Myocyte (in vitro differentiated cells): ENCODE data around the gene CITED4. TPM values are rescaled to one million over a fixed set of nuclear protein-coding genes. Genes with fewer than 3 reads are reported as not detected.
A peak's percentile ranks its signal among the peaks of the same experiment; 100 is the strongest.

ENCODE experiments used
- DNase-seq: peaks from one replicate; pipeline ENCODE4 v3.0.0-alpha.2; 2012; ENCODE audit warnings: low read depth
- total RNA-seq: library from RNA; depleted of rRNA; stranded (reverse); fragments of >200 nt; gene quantifications from 2 replicates; pipeline ENCODE4 v1.2.3, GENCODE V29; 2014

CITED4 gene
- total RNA-seq, 1 donor from 2014 or later: 4.9 TPM

DNA sequence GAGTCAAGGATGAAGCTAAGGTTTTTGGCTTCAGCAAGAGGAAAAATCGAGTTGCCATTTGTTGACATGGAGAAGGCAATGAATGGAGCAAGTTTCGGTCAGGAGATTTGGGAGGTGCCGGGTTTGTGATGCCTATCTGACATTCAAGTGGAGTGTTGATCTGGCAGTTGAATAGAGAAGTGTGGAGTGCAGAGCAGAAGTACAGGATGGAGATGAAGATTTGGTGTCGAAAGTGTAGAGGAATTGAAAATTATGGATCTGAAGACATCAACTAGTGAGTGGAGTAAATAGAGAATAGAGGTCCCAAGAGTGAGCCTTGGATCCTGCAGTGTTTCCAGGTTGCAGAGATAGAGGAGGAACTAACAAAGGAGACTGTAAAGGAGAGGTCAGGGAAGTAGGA is 25.9 kb downstream of the CITED4 start:
- DNase-seq: no peak

DNA sequence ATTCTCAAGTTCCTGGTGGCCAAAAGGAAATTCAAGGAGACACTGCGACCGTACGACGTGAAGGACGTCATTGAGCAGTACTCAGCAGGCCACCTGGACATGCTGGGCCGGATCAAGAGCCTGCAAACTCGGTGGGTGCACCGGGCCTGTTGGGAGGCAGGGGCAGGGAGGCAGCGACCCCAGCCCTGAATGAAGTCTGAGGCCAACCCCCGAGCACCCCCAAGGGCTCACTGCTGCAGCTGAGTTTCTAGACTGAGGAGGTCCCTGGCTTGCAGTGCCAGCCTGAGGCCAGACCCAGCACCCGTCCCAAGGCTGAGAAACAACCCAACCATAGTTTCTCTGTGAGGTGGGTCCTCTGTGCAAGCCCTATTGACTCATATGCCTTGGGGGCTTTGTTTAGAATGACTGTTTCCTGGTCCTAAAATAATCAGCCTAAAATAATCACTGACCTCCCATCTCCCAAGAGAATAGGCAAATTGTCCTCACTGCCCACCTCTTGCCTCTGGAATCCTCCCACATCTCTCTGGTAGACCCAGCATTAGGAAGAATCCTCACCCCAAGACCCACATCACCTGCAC is 27.1 kb downstream of the CITED4 start:
- no peak for DNase-seq

- no peak for DNase-seq
Observed at GRCh38 chr1:40833979-40834378, 28.2 kb downstream of the CITED4 start.

- no peak for DNase-seq
Observed at GRCh38 chr1:40831001-40831732, 31.0 kb downstream of the CITED4 start.

GRCh38 chr1:40830419-40830943 is 31.7 kb downstream of the CITED4 start:
- DNase-seq: no peak

DNA sequence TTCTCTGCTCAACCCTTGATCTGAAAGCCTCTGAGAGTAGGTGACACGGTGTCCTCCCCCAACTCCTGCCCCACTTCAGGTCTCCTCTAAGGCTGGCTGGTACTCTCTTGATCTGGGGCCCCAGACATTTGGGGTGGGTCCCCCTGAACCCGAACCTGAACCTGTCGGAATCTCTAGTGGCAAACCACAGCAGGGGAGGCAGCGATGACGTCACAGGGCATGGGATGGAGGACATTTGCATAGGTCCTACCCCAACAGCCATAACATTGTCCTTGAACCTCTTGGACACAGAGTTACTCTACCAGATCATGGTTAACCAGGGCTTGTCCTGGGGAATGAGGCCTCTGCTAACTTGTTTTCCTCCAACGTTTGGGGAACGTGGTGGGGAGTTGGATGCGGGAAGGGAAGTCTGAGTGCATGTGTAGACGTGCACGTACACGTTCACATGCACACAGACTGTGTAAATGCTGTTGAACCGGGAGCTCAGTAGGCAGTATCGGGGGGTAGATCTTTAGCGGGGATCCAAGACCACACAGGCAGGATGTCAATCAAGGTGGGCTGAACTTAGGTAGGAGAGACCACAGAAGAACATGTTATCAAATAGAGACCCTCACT is 32.4 kb downstream of the CITED4 start:
- DNase-seq: no peak

GRCh38 chr1:40825996-40826395 is 36.2 kb downstream of the CITED4 start:
- no peak for DNase-seq

GRCh38 chr1:40825435-40825788 is 36.8 kb downstream of the CITED4 start:
- DNase-seq: no peak

GRCh38 chr1:40824591-40825434 is 37.4 kb downstream of the CITED4 start:
- DNase-seq: peak; percentile 55

DNA sequence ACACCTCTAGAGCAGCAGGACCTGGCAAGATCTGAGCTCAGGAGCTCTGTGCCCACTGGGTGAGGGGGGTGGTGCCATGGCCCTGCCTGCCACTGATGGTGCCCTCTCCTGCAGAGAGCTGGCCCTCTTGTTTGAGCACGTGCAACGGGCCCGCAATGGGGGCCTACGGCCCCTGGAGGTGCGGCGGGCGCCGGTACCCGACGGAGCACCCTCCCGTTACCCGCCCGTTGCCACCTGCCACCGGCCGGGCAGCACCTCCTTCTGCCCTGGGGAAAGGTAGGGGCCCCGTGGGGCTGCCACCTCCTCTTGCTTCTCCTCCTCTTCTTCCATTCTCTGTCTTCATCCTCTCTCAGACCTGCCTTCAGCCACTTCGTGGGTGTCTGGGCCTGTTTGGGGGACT is 38.2 kb downstream of the CITED4 start:
- no peak for DNase-seq

DNA sequence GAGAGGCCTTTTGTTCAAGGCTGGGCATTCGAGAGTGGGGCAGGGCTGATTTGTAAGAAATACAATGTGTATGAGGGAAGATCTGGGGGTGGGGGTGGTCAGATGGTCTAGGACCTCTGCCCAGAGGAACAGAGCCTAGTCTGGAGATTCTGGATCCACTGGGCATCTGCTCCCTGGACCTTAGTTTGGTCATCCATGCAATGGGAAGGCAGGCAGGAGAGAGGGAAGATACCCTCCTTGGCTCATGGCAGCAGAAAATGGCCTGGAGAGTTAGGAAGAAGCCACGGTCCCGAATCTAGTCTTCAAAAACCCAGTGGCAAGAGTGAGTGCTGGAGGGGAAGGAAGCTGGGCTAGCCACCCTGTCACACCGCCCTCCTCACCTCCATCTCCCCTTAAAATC is 38.8 kb downstream of the CITED4 start:
- no peak for DNase-seq

- no peak for DNase-seq
Observed at GRCh38 chr1:40822890-40823289, 39.3 kb downstream of the CITED4 start.

- DNase-seq: peak; percentile 95
Observed at GRCh38 chr1:40820911-40821693, 41.1 kb downstream of the CITED4 start.

DNA sequence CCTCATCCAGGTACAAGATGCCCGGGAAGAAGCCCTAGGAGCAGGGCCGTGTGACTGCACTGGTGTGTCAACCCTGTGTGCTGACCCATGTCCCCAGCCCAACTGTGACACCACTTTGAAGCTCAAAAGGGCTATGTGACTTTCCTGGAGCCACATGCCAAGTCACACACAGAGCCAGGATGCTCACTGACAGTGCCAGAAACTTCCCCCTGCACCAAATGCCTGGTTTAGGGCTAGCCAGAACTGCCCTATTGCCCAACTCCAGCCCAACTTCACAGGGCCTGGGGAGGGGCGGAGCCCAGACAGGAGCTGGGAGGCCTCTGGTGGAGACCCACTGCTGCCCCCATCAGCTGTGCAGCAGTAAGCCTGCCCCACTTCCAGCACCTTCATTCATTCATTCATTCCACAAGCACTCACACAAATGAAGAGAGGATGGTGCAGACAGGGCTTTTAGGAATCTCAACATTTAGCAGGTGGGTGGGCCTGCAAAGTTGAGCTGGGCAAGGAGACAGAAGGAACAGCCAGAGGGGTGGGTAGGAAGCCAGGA is 41.8 kb downstream of the CITED4 start:
- peak; percentile 65 for DNase-seq

DNA sequence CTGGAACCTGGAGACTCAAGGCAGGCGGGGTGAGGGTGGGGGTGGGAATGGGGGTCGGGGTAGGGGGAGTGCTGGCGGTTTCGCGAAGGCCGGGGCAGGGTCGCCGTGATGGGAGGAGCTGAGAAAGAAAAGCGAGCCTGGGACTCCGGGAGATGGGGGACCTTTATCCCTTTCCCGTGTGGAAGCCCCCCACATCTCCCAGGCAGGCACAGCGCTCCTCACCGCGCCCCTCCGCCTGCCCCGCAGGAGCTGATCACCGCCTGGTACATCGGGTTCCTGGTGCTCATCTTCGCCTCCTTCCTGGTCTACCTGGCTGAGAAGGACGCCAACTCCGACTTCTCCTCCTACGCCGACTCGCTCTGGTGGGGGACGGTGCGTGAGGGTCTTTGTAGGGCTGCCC is 43.1 kb downstream of the CITED4 start:
- DNase-seq: no peak

GRCh38 chr1:40818264-40818961 is 43.8 kb downstream of the CITED4 start:
- DNase-seq: peak; percentile 41

DNA sequence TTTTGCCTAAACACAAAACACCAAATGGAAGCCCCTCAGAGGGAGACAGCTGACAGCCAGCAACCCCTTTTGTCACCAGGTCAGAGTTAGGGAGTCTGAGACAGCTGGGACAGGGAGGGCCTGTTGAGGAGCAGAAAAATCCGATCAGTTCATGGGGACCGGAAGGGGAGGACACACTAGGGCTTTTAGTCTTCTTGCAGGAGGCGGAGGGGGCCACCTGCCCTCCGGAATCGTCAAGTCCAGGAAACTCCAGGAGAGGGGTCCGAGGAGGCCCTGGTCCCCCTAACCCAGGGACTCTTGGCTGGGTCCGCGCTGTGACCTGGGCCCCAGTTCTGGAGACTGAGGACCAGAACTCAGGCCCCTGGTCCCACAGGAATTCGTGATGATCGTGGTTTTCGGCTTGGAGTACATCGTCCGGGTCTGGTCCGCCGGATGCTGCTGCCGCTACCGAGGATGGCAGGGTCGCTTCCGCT is 44.3 kb downstream of the CITED4 start:
- DNase-seq: no peak

DNA sequence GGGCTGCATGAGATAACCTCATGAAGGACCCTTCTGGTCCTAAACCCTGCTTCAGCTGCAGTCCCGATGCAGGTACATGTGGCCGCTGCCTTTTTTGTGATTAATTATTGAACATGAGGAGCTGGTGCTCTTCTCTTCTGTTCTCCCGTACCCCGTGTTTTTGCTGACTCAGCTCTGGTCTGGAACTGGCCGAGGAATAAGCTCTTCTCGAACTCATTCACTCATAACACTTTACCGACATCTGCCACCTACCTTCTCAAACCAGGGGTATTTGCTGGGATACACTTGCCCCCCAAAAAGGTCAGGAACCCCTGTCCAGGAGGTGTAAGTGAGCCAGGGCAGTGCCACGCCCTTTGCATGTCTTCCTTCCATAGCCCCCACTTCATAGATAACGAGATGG is 46.7 kb downstream of the CITED4 start:
- no peak for DNase-seq
